Measurements from ENCODE around the gene WDR1. TPM values are rescaled to one million over a fixed set of nuclear protein-coding genes. Genes with fewer than 3 reads are reported as not detected.

WDR1 gene
- polyA plus RNA-seq, 3 donors, result 199 to 219 (median 202) TPM

- no peak for DNase-seq (ENCODE audit: low read depth in 3 of 3, low spot score in 2 of 3)
Measured at GRCh38 chr4:10101671-10102473, 14.7 kb downstream of the WDR1 start.

DNA sequence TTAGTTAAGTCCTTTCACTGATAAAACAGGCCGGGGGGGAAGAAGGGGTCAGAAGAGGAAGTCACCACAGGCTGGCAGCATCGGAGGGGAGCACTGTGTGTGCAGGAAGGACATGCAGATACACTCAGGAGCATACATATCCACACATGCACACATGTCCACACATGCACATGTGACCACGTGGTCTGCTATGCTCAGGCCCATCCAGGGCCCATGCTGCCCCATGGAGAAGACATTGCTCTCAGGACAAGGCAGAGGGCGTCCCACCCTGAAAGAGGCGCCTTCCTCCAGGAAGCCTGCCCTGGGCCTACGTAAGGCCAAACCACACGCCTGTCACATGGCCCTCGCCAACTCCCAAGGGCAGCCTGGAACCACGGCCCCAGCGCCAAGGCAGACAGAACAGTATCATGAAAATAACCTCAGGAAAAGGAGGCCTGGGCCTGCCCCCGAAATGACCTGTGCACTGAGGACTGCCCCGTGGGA is 15.8 kb downstream of the WDR1 start:
- no peak for DNase-seq (ENCODE audit: low read depth in 3 of 3, low spot score in 2 of 3)

- no peak for DNase-seq (ENCODE audit: low read depth in 3 of 3, low spot score in 2 of 3)
Measured at GRCh38 chr4:10099499-10100325, 16.9 kb downstream of the WDR1 start.

DNA sequence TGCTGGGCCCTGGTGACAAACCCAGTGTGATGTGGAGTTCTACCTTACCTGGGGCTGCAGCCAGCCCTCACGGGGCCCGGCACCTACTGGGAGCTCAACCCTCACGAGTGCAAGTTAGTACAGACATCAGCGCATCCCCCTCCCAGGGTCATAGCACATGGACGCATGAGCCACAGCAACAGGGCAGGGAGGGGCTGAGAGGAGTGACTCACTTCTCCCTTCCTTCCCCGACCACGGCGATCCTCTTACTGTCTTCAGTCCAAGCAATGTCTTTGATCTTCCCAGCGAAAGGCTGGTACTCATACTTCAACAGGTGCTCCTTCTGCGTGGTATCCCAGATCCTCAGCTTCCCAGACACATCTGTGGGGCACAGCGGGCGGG is 17.8 kb downstream of the WDR1 start:
- no peak for DNase-seq (ENCODE audit: low read depth in 3 of 3, low spot score in 2 of 3)

DNA sequence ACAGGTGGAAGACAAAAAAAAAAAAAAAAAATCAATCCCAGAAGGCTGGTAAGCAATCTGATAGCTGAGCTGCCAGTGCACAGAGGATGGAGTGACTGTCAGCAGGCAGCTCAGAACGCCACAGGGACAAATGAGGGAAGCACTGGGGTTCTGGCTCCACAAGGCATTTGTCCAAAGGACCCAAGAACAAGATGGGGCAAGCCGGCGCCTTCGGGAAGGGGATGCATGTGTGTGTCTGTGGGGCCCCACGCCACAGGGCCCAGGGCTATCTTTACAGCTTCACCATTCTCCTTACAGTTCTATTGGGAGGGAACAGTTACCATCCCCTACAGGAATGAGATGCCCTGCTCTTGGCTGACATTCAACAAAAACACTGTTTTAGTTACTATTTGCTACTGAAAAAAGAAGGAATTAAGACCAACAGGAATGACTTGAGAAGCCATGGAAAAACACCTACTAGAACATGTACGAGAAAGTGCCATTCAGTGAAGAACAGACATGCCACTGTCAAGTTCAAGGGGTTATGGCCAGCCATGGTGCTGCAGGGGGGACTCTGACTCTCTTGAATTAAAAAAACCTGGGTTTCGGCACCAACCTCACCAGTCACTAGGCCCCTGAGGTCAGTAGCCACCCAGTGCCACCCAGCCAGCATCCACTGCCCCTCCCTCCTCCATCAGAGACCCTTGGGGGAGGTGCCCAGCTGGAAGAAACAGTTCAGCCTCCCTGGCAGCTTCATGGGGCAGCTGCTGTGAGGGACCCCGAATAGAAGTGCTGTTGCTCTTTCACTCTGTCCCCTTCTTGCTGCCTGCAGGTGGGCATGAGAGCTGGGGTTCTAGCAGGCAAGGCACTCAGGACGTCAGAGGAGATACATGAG is 18.5 kb downstream of the WDR1 start:
- DNase-seq (ENCODE audit: low read depth in 3 of 3, low spot score in 2 of 3), result no peak

DNA sequence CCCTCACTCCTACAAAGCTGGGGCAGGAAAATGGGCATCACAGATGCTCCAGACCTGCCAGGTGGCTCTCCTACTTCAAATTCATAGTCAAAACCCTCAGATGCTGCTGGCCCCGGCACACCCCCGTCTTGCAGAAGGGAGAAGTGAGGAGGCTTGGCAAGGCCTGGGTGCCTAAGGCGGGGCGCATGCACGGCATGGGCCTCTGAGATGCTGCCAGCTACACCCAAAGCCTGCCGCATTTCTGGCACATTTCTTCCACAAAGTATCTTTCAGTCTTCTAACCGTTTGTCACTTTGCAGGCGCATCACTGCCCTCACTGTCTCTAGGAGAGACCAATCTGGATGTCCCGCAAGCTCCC is 19.6 kb downstream of the WDR1 start:
- no peak for DNase-seq (ENCODE audit: low read depth in 3 of 3, low spot score in 2 of 3)

- DNase-seq (ENCODE audit: low read depth in 3 of 3, low spot score in 2 of 3), result no peak
Measured at GRCh38 chr4:10096201-10096977, 20.2 kb downstream of the WDR1 start.

- no peak for DNase-seq (ENCODE audit: low read depth in 3 of 3, low spot score in 2 of 3)
Measured at GRCh38 chr4:10095296-10095991, 21.2 kb downstream of the WDR1 start.

DNA sequence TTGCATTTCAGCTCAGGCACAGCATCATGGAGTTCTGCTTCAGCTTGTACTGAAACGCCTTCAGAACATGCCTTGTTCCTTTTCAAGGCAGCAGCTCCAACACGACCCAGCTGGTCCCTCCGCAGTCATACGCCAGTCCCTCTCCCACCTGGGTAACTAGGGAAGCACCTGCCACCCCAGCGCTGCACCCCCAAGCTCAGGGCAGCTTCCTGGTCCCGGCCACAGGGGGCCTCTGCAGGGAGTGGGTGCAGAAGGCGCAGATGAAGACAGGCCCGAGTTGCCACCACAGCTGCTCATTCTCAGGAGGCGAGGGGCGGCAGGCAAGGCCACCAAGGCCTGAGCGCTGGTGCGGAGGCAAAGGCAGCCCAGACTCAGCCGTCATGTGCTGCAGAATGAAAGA is 21.8 kb downstream of the WDR1 start:
- DNase-seq (ENCODE audit: low read depth in 3 of 3, low spot score in 2 of 3), result no peak

- DNase-seq (ENCODE audit: low read depth in 3 of 3, low spot score in 2 of 3), result no peak
Measured at GRCh38 chr4:10093801-10094552, 22.6 kb downstream of the WDR1 start.

DNA sequence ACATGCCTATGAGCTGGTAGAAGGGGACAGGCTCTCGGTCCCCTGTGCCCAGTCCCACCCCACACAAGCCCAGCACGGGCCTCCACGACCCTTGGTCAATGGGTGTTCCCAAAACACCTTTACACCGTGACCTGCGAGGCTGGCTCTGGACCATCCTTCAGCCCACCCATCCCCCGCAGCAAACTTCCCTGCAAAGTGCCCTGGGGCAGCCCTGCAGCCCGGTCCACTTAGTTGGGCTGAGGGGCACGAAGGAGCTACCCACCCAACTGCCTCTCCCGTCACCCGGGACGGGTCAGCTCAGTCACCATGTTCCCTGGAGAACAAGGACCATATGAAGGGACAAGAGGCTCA is 23.4 kb downstream of the WDR1 start:
- no peak for DNase-seq (ENCODE audit: low read depth in 3 of 3, low spot score in 2 of 3)

- DNase-seq (ENCODE audit: low read depth in 3 of 3, low spot score in 2 of 3), result no peak
Measured at GRCh38 chr4:10092481-10093270, 23.9 kb downstream of the WDR1 start.

GRCh38 chr4:10091531-10092181 is 24.9 kb downstream of the WDR1 start:
- DNase-seq (ENCODE audit: low read depth in 3 of 3, low spot score in 2 of 3), result no peak

DNA sequence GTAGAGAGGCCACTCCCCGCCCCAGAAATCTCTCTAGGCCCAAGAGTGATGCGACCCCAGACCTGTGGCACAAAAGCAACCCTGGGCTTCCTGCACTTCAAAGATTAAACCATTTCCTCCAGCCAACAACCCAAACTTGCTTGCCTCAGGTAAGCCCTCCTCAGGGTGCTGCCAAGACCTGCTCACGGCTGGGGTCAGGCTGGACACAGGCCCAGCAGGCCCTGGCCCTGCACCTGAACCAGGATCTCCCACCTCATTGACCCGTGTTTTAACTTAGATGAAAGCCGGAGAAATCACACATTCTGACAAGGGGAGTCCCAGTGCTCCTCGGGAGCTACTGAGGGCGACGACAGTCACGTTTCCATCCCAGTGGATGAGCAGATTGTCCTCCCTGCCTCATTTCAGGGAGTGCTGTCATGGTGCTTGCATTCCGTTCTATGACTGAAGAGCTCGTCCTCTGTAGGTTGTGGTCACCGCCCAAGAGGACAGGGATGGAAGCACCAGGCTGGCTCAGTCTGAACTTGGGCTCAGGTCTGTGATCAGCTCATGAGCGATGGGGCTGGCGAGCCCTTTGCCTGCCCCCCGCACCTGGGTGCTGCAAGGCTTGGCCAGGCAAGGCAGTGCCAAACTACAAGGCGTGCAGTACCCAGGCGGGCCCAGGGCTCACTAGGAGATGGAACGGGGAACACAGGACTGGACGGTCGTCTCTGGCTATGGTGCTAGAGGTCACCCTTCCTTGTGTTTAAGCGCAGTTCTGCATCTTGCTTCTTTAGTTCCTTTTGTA is 25.9 kb downstream of the WDR1 start:
- no peak for DNase-seq (ENCODE audit: low read depth in 3 of 3, low spot score in 2 of 3)

GRCh38 chr4:10089346-10089745 is 27.3 kb downstream of the WDR1 start:
- DNase-seq (ENCODE audit: low read depth in 3 of 3, low spot score in 2 of 3), result peak; percentile 18 to 41 (median 25)

DNA sequence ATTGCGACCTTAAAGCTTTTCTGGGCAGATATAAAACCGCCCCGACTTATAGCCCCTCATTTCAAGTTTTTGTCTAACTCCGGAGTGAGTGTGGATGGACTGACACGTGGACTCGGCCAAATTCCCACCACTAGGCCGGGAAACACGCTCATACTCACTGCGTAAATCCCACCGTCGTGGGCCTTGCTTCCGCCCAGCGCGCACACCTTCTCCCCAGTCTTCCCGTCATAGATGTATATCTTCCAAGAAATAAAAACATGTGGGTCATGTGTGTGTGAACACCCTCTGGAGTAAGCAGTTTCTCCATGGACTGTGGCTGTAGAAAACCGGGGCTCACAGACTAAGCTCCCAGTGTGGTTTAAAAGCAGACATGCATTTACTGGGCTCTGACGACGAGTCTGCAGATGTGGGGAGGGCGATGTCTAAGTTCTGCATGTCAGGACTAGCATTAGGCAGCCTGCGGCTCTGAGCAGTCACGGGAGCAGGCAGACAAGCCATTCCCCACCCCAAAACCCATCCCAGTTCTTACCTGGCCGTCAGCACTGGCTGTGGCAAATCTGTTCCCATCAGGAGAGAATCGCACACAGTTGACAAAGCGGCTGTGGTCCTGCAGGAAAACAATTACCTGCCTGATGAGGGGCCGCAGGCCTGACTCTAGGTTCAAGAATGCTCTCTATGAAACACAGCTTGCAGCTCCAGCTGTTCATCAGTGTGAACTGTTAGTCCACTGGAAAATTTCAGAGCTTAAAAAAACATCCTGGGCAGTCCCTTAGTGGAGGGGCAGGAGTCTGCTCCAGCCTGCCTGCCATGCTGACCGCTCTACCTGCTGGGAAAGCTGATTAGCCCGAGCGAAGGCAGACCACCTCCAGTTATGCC is 28.2 kb downstream of the WDR1 start:
- DNase-seq (ENCODE audit: low read depth in 3 of 3, low spot score in 2 of 3), result no peak
